ENCODE measurements around the gene TMEM30B. TPM values are rescaled to one million over a fixed set of nuclear protein-coding genes. Genes with fewer than 3 reads are reported as not detected.

TMEM30B gene
- total and polyA plus RNA-seq, 2 of the 4 experiments (the other 2 are of a cell fraction): 0.03 TPM; not detected in 1

- no peak overlapping the region for H3K23ac ChIP-seq (ENCODE audit: low read depth, low read length)
- no peak overlapping the region for H3K14ac ChIP-seq (replicated peaks; ENCODE audit: low read depth, low read length)
- H4K91ac ChIP-seq (ENCODE audit: insufficient read depth, low read depth, low read length): no peak overlapping the region
- H3K4ac ChIP-seq (ENCODE audit: low read depth, low read length): no peak overlapping the region
- no CpG with 5 or more reads among the region's 4 CpGs for WGBS, 2 experiments (ENCODE audit: extremely low coverage in 2 of 2, insufficient read length in 1 of 2)
- ChIA-PET CTCF (no interaction called here), POLR2A (ENCODE audit: unreplicated experiment) (no interaction called here)
- H3K79me1 ChIP-seq (ENCODE audit: low read depth in 1 of 2, low read length in 2 of 2): no peaks in the 10 kb centered on the region
- H2BK15ac ChIP-seq (ENCODE audit: low read depth, low read length): no peak overlapping the region
- H3K4me1 ChIP-seq (ENCODE audit: control insufficient read depth, insufficient read depth, low read length): no peaks in the 10 kb centered on the region
- no TSS peak for BruUV-seq (replicated peaks)
- H4K5ac ChIP-seq (ENCODE audit: low read depth, low read length): no peak overlapping the region
- no peak overlapping the region for H2BK20ac ChIP-seq (ENCODE audit: low read depth, low read length)
- H3K9me1 ChIP-seq (ENCODE audit: insufficient read depth, low read length): no peaks in the 10 kb centered on the region
- H3K9ac ChIP-seq (ENCODE audit: low read depth, low read length): no peak overlapping the region
- no peak overlapping the region for H3K4me3 ChIP-seq (ENCODE audit: insufficient read depth, low read depth, low read length)
- no peak overlapping the region for H3K56ac ChIP-seq (ENCODE audit: extremely low read depth, insufficient read depth, low read length)
- no peak for ATAC-seq (ENCODE audit: low read depth)
- no peak overlapping the region for H3K18ac ChIP-seq (ENCODE audit: low read depth, low read length)
- dilution Hi-C loops (cut with HindIII; ENCODE audit: low sequenced_read_pairs, unreplicated experiment) (no loop called here), in situ Hi-C loops (cut with MboI; ENCODE audit: low sequenced_read_pairs) (loop anchor here (10.0 kb wide), 1 partner anchor 943 kb away; no protein-coding TSS in a partner anchor), intact Hi-C loops (cut with micrococcal nuclease) (loop anchor here (5.0 kb wide), 2 partner anchors 726 to 956 kb away; no protein-coding TSS in a partner anchor)
- no peak overlapping the region for H2BK5ac ChIP-seq (ENCODE audit: low read depth, low read length, poor library complexity, severe bottlenecking)
- no peak overlapping the region for H4K8ac ChIP-seq (ENCODE audit: low read depth in 2 of 2, low read length in 2 of 2)
- TF ChIP-seq POLR2A (IDR thresholded peaks at IDR 0.05; ENCODE audit: low read depth, low read length): no peak
- no peak for TF ChIP-seq USF2 (IDR thresholded peaks at IDR 0.05; ENCODE audit: low read depth, low read length)
- TF ChIP-seq RCOR1 (IDR thresholded peaks at IDR 0.05; ENCODE audit: insufficient replicate concordance, low read length): no peak
- TF ChIP-seq, protein P1, sequence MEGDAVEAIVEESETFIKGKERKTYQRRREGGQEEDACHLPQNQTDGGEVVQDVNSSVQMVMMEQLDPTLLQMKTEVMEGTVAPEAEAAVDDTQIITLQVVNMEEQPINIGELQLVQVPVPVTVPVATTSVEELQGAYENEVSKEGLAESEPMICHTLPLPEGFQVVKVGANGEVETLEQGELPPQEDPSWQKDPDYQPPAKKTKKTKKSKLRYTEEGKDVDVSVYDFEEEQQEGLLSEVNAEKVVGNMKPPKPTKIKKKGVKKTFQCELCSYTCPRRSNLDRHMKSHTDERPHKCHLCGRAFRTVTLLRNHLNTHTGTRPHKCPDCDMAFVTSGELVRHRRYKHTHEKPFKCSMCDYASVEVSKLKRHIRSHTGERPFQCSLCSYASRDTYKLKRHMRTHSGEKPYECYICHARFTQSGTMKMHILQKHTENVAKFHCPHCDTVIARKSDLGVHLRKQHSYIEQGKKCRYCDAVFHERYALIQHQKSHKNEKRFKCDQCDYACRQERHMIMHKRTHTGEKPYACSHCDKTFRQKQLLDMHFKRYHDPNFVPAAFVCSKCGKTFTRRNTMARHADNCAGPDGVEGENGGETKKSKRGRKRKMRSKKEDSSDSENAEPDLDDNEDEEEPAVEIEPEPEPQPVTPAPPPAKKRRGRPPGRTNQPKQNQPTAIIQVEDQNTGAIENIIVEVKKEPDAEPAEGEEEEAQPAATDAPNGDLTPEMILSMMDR (conservative IDR thresholded peaks at IDR 0.05; ENCODE audit: low read depth, low read length): no peak
- no peak for TF ChIP-seq MAFK (IDR thresholded peaks at IDR 0.05; ENCODE audit: low read depth, low read length)
- no peak for TF ChIP-seq BHLHE40 (IDR thresholded peaks at IDR 0.05; ENCODE audit: low read depth, low read length)
- no peak overlapping the region for H2AFZ ChIP-seq (replicated peaks; ENCODE audit: low read length, poor library complexity)
- peaks cover 8% of the 10 kb centered on the region for H3K27me3 ChIP-seq (ENCODE audit: control insufficient read depth, insufficient read depth, low read length)
- no peak overlapping the region for H2AK5ac ChIP-seq (ENCODE audit: low read depth, low read length)
- no peaks in the 10 kb centered on the region for H4K20me1 ChIP-seq (ENCODE audit: insufficient read depth, low read length)
- no peak overlapping the region for H3K4me2 ChIP-seq (ENCODE audit: low read depth, low read length)
- no peak overlapping the region for H2AK9ac ChIP-seq (replicated peaks; ENCODE audit: low read depth, low read length, poor library complexity)
- no peaks in the 10 kb centered on the region for H3K36me3 ChIP-seq (ENCODE audit: control insufficient read depth, insufficient read depth, low read length)
- no peak overlapping the region for H2BK120ac ChIP-seq (ENCODE audit: low read depth, low read length)
- no peak overlapping the region for H3K27ac ChIP-seq (ENCODE audit: insufficient read depth, low read length)
- H3K9me3 ChIP-seq (ENCODE audit: control insufficient read depth, insufficient read depth, low read length): no peaks in the 10 kb centered on the region
- DNase-seq: no peak
These were observed 7.1 kb upstream of the TMEM30B start for GRCh38 chr14:61288228-61288627.

Data from IMR-90 (cell line).